ENCODE data around the gene LMBR1. TPM values are rescaled to one million over a fixed set of nuclear protein-coding genes. Genes with fewer than 3 reads are reported as not detected.

LMBR1 gene
- total RNA-seq, 1 donor from 2014 or later: 37.3 TPM

- Mint-ChIP-seq H3K27ac (ENCODE audit: unreplicated experiment) (no peak overlapping the region), H3K36me3 (ENCODE audit: low read depth) (no peaks in the 10 kb centered on the region)
- TF ChIP-seq CTCF (IDR thresholded peaks at IDR 0.05): no peak
These were observed 126.3 kb downstream of the LMBR1 start for GRCh38 chr7:156766666-156767065.

GRCh38 chr7:156765901-156766656, 126.9 kb downstream of the LMBR1 start:
- TF ChIP-seq CTCF (IDR thresholded peaks at IDR 0.05): no peak
- DNase-seq (ENCODE audit: low spot score): no peak
- peaks cover 2% of the 10 kb centered on the region for H3K4me1 Mint-ChIP-seq (ENCODE audit: low read depth)
- no peaks in the 10 kb centered on the region for H3K27me3 Mint-ChIP-seq (ENCODE audit: low read depth)
- no peaks in the 10 kb centered on the region for H3K9me3 Mint-ChIP-seq (ENCODE audit: low read depth)
- no peak overlapping the region for H3K27ac Mint-ChIP-seq (ENCODE audit: unreplicated experiment)
- H3K36me3 Mint-ChIP-seq (ENCODE audit: low read depth): no peaks in the 10 kb centered on the region
- no peak overlapping the region for H3K4me3 Mint-ChIP-seq (ENCODE audit: unreplicated experiment)

More at GRCh38 chr7:156766666-156767065, 126.3 kb downstream of the LMBR1 start:
- no peaks in the 10 kb centered on the region for H3K9me3 Mint-ChIP-seq (ENCODE audit: low read depth)
- H3K4me1 Mint-ChIP-seq (ENCODE audit: low read depth): peaks cover 4% of the 10 kb centered on the region
- no peak overlapping the region for H3K4me3 Mint-ChIP-seq (ENCODE audit: unreplicated experiment)
- DNase-seq (ENCODE audit: low spot score): no peak
- H3K27me3 Mint-ChIP-seq (ENCODE audit: low read depth): no peaks in the 10 kb centered on the region

DNA sequence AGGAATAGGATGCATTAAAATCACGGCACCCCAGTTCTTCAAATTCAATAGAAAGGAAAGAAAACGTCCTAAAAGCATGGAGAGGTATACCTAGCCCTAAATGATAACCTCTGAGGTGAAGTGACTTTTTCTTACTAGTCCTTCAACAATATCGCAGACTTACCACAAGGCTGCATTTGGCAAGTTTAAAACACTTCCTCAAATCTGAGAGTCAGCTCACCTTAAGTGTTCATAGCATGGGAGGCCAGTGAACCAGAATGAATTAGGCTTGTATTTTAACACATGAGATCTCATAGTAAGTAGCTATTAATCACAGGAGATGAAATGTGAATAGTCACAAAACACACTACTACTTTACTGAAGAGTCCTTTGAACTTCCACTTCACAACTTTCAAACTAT, 128.2 kb downstream of the LMBR1 start:
- Mint-ChIP-seq H3K9me3 (ENCODE audit: low read depth) (no peaks in the 10 kb centered on the region), H3K27me3 (ENCODE audit: low read depth) (no peaks in the 10 kb centered on the region), H3K27ac (ENCODE audit: unreplicated experiment) (no peak overlapping the region), H3K36me3 (ENCODE audit: low read depth) (no peaks in the 10 kb centered on the region), H3K4me1 (ENCODE audit: low read depth) (peaks cover 2% of the 10 kb centered on the region), H3K4me3 (ENCODE audit: unreplicated experiment) (no peak overlapping the region)
- no peak for TF ChIP-seq CTCF (IDR thresholded peaks at IDR 0.05)
- no peak for DNase-seq (ENCODE audit: low spot score)

DNA sequence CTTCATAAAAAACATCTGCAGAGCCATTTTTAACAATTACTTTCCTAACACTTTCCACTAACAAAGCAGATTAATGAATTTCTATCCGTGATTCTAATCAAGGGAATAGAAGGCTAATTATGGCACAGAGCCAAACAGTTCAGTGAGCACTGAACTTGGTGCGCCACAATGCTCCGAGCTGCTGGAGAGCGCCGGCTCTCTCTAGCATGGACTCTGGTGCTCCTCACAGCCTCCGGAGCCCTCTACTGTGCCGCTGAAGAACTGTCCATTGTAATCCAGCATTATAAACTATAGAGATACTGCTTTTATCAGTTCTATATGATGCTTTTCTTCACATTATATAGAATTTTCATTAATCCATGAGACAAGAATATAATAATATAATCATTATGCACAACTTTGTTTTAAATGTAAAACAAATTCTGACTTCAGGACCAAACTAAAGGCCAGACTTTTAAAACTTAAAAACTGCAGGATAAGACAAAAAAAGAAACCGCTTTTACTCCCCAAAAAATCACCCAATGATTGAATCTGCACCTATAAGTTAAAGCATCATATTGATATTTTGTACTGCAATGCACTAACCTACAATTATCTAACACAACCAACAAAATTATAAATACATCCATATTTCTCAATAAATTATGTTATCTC, 128.8 kb downstream of the LMBR1 start:
- Mint-ChIP-seq H3K4me3 (ENCODE audit: unreplicated experiment) (no peak overlapping the region), H3K27ac (ENCODE audit: unreplicated experiment) (no peak overlapping the region), H3K36me3 (ENCODE audit: low read depth) (no peaks in the 10 kb centered on the region), H3K27me3 (ENCODE audit: low read depth) (no peaks in the 10 kb centered on the region), H3K9me3 (ENCODE audit: low read depth) (no peaks in the 10 kb centered on the region), H3K4me1 (ENCODE audit: low read depth) (peaks cover 2% of the 10 kb centered on the region)
- peak; percentile 93 for TF ChIP-seq CTCF (IDR thresholded peaks at IDR 0.05)
- DNase-seq (ENCODE audit: low spot score): no peak

DNA sequence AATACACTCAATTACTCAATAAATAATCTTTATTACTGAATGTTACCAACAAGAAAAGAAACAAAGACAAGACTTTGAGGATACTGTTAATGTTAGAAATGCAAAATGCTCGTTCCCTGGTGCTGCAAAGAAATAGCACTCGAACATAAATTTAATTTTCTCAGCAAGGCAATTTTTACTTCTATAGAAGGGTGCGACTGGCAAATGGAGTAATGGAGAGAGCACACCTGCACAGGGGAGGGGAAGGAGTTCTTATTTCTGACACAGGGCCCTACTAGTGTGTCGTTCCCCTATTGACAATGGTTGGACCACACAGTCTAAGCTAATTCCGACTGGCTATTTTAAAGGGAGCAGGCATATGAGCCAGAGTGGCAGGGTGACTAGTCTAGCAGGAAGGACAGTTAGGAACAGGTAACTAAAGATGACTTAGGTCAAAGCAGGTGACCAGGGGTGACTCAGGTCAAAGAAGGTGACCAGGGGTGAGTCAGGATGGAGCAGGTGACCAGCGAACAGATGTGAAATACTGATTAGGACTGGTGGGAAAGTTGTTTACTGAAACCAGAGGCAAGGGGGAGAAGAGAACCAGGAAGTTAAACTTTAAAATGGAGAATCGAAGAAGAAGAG, 133.3 kb downstream of the LMBR1 start:
- no peak for DNase-seq (ENCODE audit: low spot score)
- Mint-ChIP-seq H3K9me3 (ENCODE audit: low read depth) (no peaks in the 10 kb centered on the region), H3K36me3 (ENCODE audit: low read depth) (no peaks in the 10 kb centered on the region), H3K4me1 (ENCODE audit: low read depth) (peaks cover 2% of the 10 kb centered on the region), H3K27ac (ENCODE audit: unreplicated experiment) (no peak overlapping the region), H3K27me3 (ENCODE audit: low read depth) (no peaks in the 10 kb centered on the region), H3K4me3 (ENCODE audit: unreplicated experiment) (no peak overlapping the region)
- TF ChIP-seq CTCF (IDR thresholded peaks at IDR 0.05): no peak
